HUES48 (cell line): ENCODE data around the gene CDK11B.
"Not testable (repeated sequence)": the region's sequence is repeated elsewhere in the genome, so short reads cannot be mapped to it uniquely, and the experiment has no call there.

ENCODE experiments used
- H3K27ac ChIP-seq: one replicate; pipeline ENCODE4 v1.7.0; 2013; ENCODE audit warnings: low read depth, low read length, inconsistent platforms
- H3K27me3 ChIP-seq: 2 replicates; pipeline ENCODE4 v1.6.1; 2013; ENCODE audit warnings: mild to moderate bottlenecking, low read length; ENCODE audit not compliant: control insufficient read depth, insufficient read depth
- H3K36me3 ChIP-seq: 2 replicates; pipeline ENCODE4 v1.6.1; 2013; ENCODE audit warnings: low read length; ENCODE audit not compliant: control insufficient read depth, insufficient read depth
- H3K4me1 ChIP-seq: 2 replicates; pipeline ENCODE4 v1.6.1; 2013; ENCODE audit warnings: mild to moderate bottlenecking, low read length; ENCODE audit not compliant: control insufficient read depth, insufficient read depth
- H3K4me3 ChIP-seq: 2 replicates; pipeline ENCODE4 v1.5.1; 2013; ENCODE audit warnings: mild to moderate bottlenecking, low read depth, low read length
- H3K9ac ChIP-seq: 2 replicates; pipeline ENCODE4 v1.6.1; 2013; ENCODE audit warnings: mild to moderate bottlenecking, low read depth, low read length, moderate library complexity
- H3K9me3 ChIP-seq: 2 replicates; pipeline ENCODE4 v1.6.1; 2013; ENCODE audit warnings: low read length; ENCODE audit not compliant: control insufficient read depth, insufficient read depth

Gene CDK11B

GRCh38 chr1:1680031-1680911 lies 21.5 kb upstream of the CDK11B start:
- Histone ChIP-seq H3K27ac (no peak overlapping the region), H3K9me3 (no peaks in the 10 kb centered on the region), H3K4me3 (no peak overlapping the region), H3K9ac (no peak overlapping the region), H3K27me3 (no peaks in the 10 kb centered on the region), H3K36me3 (peaks cover 5% of the 10 kb centered on the region; the same call in 1 of the 2 replicates), H3K4me1 (peaks cover 9% of the 10 kb centered on the region)

- Histone ChIP-seq H3K9me3 (no peaks in the 10 kb centered on the region), H3K9ac (0 out of 2 replicates have a peak overlapping the region, but pooled peaks have one; percentile 20), H3K27ac (peak overlapping the region; percentile 47), H3K27me3 (no peaks in the 10 kb centered on the region), H3K36me3 (peaks cover 8% of the 10 kb centered on the region; the same call in 1 of the 2 replicates), H3K4me3 (no peak overlapping the region), H3K4me1 (peaks cover 6% of the 10 kb centered on the region)
These were observed 20.0 kb upstream of the CDK11B start for GRCh38 chr1:1678581-1679380.

GRCh38 chr1:1677718-1678580 lies 19.1 kb upstream of the CDK11B start:
- no peak overlapping the region for H3K4me3 ChIP-seq
- H3K9ac ChIP-seq = no peak overlapping the region
- H3K27ac ChIP-seq = no peak overlapping the region

GRCh38 chr1:1676087-1676486 lies 17.3 kb upstream of the CDK11B start:
- H3K36me3 ChIP-seq = peaks cover 16% of the 10 kb centered on the region
- not testable (repeated sequence) for H3K9ac ChIP-seq, H3K4me3 ChIP-seq, H3K4me1 ChIP-seq, H3K9me3 ChIP-seq, H3K27ac ChIP-seq, H3K27me3 ChIP-seq

More at GRCh38 chr1:1677718-1678580, 19.1 kb upstream of the CDK11B start:
- Histone ChIP-seq H3K36me3 (peaks cover 8% of the 10 kb centered on the region; the same call in 1 of the 2 replicates), H3K4me1 (peaks cover 4% of the 10 kb centered on the region), H3K27me3 (no peaks in the 10 kb centered on the region), H3K9me3 (no peaks in the 10 kb centered on the region)

GRCh38 chr1:1675218-1675617 lies 16.4 kb upstream of the CDK11B start:
- H3K4me1 ChIP-seq, H3K27me3 ChIP-seq, H3K27ac ChIP-seq: not testable (repeated sequence)

GRCh38 chr1:1674806-1675205 lies 16.0 kb upstream of the CDK11B start:
- not testable (repeated sequence) for H3K27me3 ChIP-seq, H3K27ac ChIP-seq, H3K9ac ChIP-seq, H3K4me1 ChIP-seq, H3K4me3 ChIP-seq, H3K9me3 ChIP-seq
- H3K36me3 ChIP-seq = peaks cover 24% of the 10 kb centered on the region

More at GRCh38 chr1:1675218-1675617, 16.4 kb upstream of the CDK11B start:
- H3K36me3 ChIP-seq = peaks cover 21% of the 10 kb centered on the region
- not testable (repeated sequence) for H3K4me3 ChIP-seq, H3K9me3 ChIP-seq, H3K9ac ChIP-seq

GRCh38 chr1:1672181-1672965 lies 13.6 kb upstream of the CDK11B start:
- H3K27me3 ChIP-seq = no peaks in the 10 kb centered on the region
- H3K9me3 ChIP-seq = no peaks in the 10 kb centered on the region
- peaks cover 42% of the 10 kb centered on the region for H3K36me3 ChIP-seq
- no peak overlapping the region for H3K9ac ChIP-seq
- H3K27ac ChIP-seq = no peak overlapping the region
- no peak overlapping the region for H3K4me3 ChIP-seq
- H3K4me1 ChIP-seq = no peaks in the 10 kb centered on the region

DNA sequence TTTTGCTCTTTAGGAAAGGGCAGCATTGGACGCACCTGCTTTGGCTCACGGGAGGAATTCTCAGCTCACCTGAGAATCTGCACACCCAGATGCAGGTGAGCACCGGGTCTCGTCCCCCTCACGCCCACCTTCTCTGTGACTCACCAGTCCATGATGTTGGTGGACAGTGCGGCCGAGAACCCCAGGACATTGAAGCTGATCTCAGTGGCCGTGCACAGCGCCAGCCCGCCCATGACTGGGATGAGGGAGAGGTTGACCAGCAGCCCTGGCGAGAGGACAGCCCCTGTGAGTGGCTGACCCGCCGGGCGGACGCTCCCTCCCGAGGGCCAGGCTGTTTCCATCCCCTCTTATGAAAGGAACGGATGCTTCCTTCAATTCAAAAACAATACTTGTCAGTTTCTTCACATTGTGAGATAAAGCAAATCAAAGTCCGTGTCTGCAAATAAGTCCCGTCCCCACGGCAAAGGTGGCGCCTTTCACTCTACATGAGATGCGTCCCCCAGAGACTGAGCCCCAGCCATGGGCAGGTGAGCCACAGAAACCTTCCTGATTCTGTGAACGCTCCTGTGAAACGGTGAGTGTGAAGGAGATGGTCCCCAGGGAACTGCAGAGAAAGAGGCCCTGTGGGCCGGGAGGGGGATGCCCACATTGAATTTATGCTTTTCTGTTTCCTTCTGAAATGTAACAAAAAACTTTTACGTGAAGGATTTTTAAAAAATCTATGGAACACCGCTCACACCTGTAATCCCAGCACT lies 12.7 kb upstream of the CDK11B start:
- Histone ChIP-seq H3K27me3 (no peaks in the 10 kb centered on the region), H3K4me1 (no peaks in the 10 kb centered on the region), H3K9me3 (no peaks in the 10 kb centered on the region), H3K9ac (no peak overlapping the region), H3K27ac (no peak overlapping the region), H3K36me3 (peaks cover 44% of the 10 kb centered on the region), H3K4me3 (no peak overlapping the region)

DNA sequence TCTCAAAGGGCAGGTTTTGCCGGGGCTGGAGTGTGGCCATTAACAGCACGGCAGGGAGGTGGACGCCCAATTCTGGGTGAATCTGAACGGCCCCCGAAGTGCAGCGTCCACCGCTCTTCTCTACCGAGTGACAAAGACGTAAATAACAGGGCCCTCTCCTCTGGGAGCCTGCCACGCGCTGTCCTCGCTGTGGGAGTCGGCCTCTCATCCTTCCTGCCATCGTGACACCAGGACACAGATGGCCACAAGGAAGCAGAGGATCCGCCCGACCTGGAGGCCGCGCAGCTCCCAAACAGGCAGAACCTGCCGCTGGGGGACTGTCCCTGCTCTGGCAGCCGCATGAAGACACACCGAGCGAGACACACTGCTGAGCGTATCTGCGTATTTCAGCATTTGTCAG lies 12.1 kb upstream of the CDK11B start:
- no peaks in the 10 kb centered on the region for H3K4me1 ChIP-seq
- H3K36me3 ChIP-seq = peaks cover 51% of the 10 kb centered on the region
- no peaks in the 10 kb centered on the region for H3K27me3 ChIP-seq
- no peaks in the 10 kb centered on the region for H3K9me3 ChIP-seq
- H3K4me3 ChIP-seq = no peak overlapping the region
- H3K27ac ChIP-seq = no peak overlapping the region
- no peak overlapping the region for H3K9ac ChIP-seq
